ENCODE results near the gene TRPC4AP. TPM values are rescaled to one million over a fixed set of nuclear protein-coding genes. Genes with fewer than 3 reads are reported as not detected.

TRPC4AP gene
- total RNA-seq, 1 donor from 2014 or later: 95.6 TPM

- no peaks in the 10 kb centered on the region for H3K4me1 Mint-ChIP-seq
- TF ChIP-seq, protein P1, sequence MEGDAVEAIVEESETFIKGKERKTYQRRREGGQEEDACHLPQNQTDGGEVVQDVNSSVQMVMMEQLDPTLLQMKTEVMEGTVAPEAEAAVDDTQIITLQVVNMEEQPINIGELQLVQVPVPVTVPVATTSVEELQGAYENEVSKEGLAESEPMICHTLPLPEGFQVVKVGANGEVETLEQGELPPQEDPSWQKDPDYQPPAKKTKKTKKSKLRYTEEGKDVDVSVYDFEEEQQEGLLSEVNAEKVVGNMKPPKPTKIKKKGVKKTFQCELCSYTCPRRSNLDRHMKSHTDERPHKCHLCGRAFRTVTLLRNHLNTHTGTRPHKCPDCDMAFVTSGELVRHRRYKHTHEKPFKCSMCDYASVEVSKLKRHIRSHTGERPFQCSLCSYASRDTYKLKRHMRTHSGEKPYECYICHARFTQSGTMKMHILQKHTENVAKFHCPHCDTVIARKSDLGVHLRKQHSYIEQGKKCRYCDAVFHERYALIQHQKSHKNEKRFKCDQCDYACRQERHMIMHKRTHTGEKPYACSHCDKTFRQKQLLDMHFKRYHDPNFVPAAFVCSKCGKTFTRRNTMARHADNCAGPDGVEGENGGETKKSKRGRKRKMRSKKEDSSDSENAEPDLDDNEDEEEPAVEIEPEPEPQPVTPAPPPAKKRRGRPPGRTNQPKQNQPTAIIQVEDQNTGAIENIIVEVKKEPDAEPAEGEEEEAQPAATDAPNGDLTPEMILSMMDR (IDR thresholded peaks at IDR 0.05; ENCODE audit: unreplicated experiment): no peak
- no peaks in the 10 kb centered on the region for H3K9me3 Mint-ChIP-seq
- H3K27me3 Mint-ChIP-seq (ENCODE audit: low read depth): no peaks in the 10 kb centered on the region
- peaks cover 33% of the 10 kb centered on the region for H3K36me3 Mint-ChIP-seq
- no peak overlapping the region for H3K4me3 Mint-ChIP-seq
- no peak for DNase-seq (ENCODE audit: low spot score in 2 of 2, unreplicated experiment in 2 of 2)
- peak overlapping the region; percentile 50 for H3K27ac Mint-ChIP-seq
Observed at GRCh38 chr20:35006009-35006408, 86.6 kb downstream of the TRPC4AP start.

- Mint-ChIP-seq H3K27ac (no peak overlapping the region), H3K9me3 (no peaks in the 10 kb centered on the region), H3K36me3 (peaks cover 34% of the 10 kb centered on the region), H3K4me3 (no peak overlapping the region), H3K4me1 (no peaks in the 10 kb centered on the region), H3K27me3 (ENCODE audit: low read depth) (no peaks in the 10 kb centered on the region)
- no peak for DNase-seq (ENCODE audit: low spot score in 2 of 2, unreplicated experiment in 2 of 2)
- TF ChIP-seq, protein P1 (IDR thresholded peaks at IDR 0.05; ENCODE audit: unreplicated experiment): no peak
Observed at GRCh38 chr20:35005463-35005961, 87.1 kb downstream of the TRPC4AP start.

- TF ChIP-seq, protein P1 (IDR thresholded peaks at IDR 0.05; ENCODE audit: unreplicated experiment): no peak
- Mint-ChIP-seq H3K4me1 (no peaks in the 10 kb centered on the region), H3K36me3 (peaks cover 36% of the 10 kb centered on the region), H3K9me3 (no peaks in the 10 kb centered on the region), H3K4me3 (no peak overlapping the region), H3K27me3 (ENCODE audit: low read depth) (no peaks in the 10 kb centered on the region), H3K27ac (no peak overlapping the region)
- DNase-seq (ENCODE audit: low spot score in 2 of 2, unreplicated experiment in 2 of 2): no peak
Observed at GRCh38 chr20:35004749-35005462, 87.7 kb downstream of the TRPC4AP start.

- no peak overlapping the region for H3K4me3 Mint-ChIP-seq
- no peaks in the 10 kb centered on the region for H3K9me3 Mint-ChIP-seq
- H3K4me1 Mint-ChIP-seq: no peaks in the 10 kb centered on the region
- peaks cover 31% of the 10 kb centered on the region for H3K36me3 Mint-ChIP-seq
- DNase-seq (ENCODE audit: low spot score in 2 of 2, unreplicated experiment in 2 of 2): no peak
- no peaks in the 10 kb centered on the region for H3K27me3 Mint-ChIP-seq (ENCODE audit: low read depth)
- no peak overlapping the region for H3K27ac Mint-ChIP-seq
- TF ChIP-seq, protein P1 (IDR thresholded peaks at IDR 0.05; ENCODE audit: unreplicated experiment): no peak
Observed at GRCh38 chr20:35004051-35004725, 88.4 kb downstream of the TRPC4AP start.

- Mint-ChIP-seq H3K9me3 (no peaks in the 10 kb centered on the region), H3K4me3 (no peak overlapping the region), H3K36me3 (peaks cover 26% of the 10 kb centered on the region), H3K27me3 (ENCODE audit: low read depth) (no peaks in the 10 kb centered on the region), H3K4me1 (no peaks in the 10 kb centered on the region), H3K27ac (no peak overlapping the region)
- DNase-seq (ENCODE audit: low spot score in 2 of 2, unreplicated experiment in 2 of 2): no peak
- TF ChIP-seq, protein P1 (IDR thresholded peaks at IDR 0.05; ENCODE audit: unreplicated experiment): no peak
Observed at GRCh38 chr20:35003211-35004031, 89.2 kb downstream of the TRPC4AP start.
